GM18508 (cell line): ENCODE results near the gene CCDC70.

Source experiments
- ATAC-seq: cut with Tn5 transposase; IDR thresholded peaks from one replicate; pipeline ENCODE4 v1.9.1; 2021; ENCODE audit warnings: moderate number of reproducible peaks; ENCODE audit not compliant: insufficient read depth, unreplicated experiment

The CCDC70 gene

GRCh38 chr13:51828730-51829567, 32.8 kb upstream of the CCDC70 start:
- ATAC-seq, result no peak

- ATAC-seq, result no peak
Measured at GRCh38 chr13:51829568-51829899, 32.2 kb upstream of the CCDC70 start.

GRCh38 chr13:51831519-51831918, 30.2 kb upstream of the CCDC70 start:
- no peak for ATAC-seq

- peak; percentile 54 for ATAC-seq
Measured at GRCh38 chr13:51832471-51833152, 29.2 kb upstream of the CCDC70 start.

- no peak for ATAC-seq
Measured at GRCh38 chr13:51833980-51834379, 27.8 kb upstream of the CCDC70 start.

GRCh38 chr13:51834581-51835171, 27.1 kb upstream of the CCDC70 start:
- no peak for ATAC-seq

- no peak for ATAC-seq
Measured at GRCh38 chr13:51837016-51837415, 24.8 kb upstream of the CCDC70 start.

GRCh38 chr13:51838240-51838846, 23.4 kb upstream of the CCDC70 start:
- ATAC-seq, result no peak

- ATAC-seq, result no peak
Measured at GRCh38 chr13:51839711-51840540, 21.8 kb upstream of the CCDC70 start.

- no peak for ATAC-seq
Measured at GRCh38 chr13:51840917-51841316, 20.9 kb upstream of the CCDC70 start.

- ATAC-seq, result no peak
Measured at GRCh38 chr13:51841732-51842131, 20.0 kb upstream of the CCDC70 start.

GRCh38 chr13:51843529-51843928, 18.2 kb upstream of the CCDC70 start:
- no peak for ATAC-seq

- ATAC-seq, result no peak
Measured at GRCh38 chr13:51844862-51845573, 16.8 kb upstream of the CCDC70 start, which contains the start of gene TMEM272. TSS of gene TMEM272 (minus strand) at chr13:51845177. CDS start at chr13:51838530, 6,647 bp downstream.

- no peak for ATAC-seq
Measured at GRCh38 chr13:51845574-51846318, 16.0 kb upstream of the CCDC70 start.

GRCh38 chr13:51846756-51847155, 15.0 kb upstream of the CCDC70 start:
- no peak for ATAC-seq

- no peak for ATAC-seq
Measured at GRCh38 chr13:51848674-51849073, 13.1 kb upstream of the CCDC70 start.

GRCh38 chr13:51849145-51850101, 12.3 kb upstream of the CCDC70 start:
- ATAC-seq, result no peak
